PFSK-1 (cell line): ENCODE measurements around the gene CTIF.

Experiments used
- POLR2AphosphoS5 ChIP-seq: IDR thresholded peaks from 2 replicates; pipeline ENCODE4 v1.6.1; 2012; ENCODE audit warnings: low read depth, mild to moderate bottlenecking, control low read depth, low read length, moderate library complexity
- REST ChIP-seq, 2 experiments: IDR thresholded peaks; 2 replicates each; pipeline versions ENCODE4 v1.6.1 to v1.8.0; 2011 to 2012; ENCODE audit warnings: low read depth in 2 of 2, low read length in 2 of 2, control low read depth in 1 of 2, inconsistent platforms in 1 of 2, mild to moderate bottlenecking in 1 of 2, moderate library complexity in 1 of 2; ENCODE audit not compliant: insufficient read depth in 1 of 2

- no peak for TF ChIP-seq POLR2AphosphoS5
- TF ChIP-seq REST (IDR thresholded peaks at IDR 0.05; ENCODE audit: insufficient read depth in 1 of 2, low read depth in 2 of 2, low read length in 2 of 2) = no peak
These were observed 156.8 kb downstream of the CTIF start for GRCh38 chr18:48695671-48696070.
